Neural cell (in vitro differentiated cells): ENCODE results near the gene POU2F3. TPM values are rescaled to one million over a fixed set of nuclear protein-coding genes. Genes with fewer than 3 reads are reported as not detected.

Experiments
- H2AFZ ChIP-seq: fragments of 200-600, 300-800 bp; sonication (generic), shearing (Covaris generic); 2 replicates; pipeline ENCODE4 v1.6.0; 2014; ENCODE audit warnings: low read depth, mild to moderate bottlenecking, antibody characterized with exemption, low read length, moderate library complexity
- H3F3A ChIP-seq: fragments of 200-600 bp; shearing (Covaris generic); 2 replicates; pipeline ENCODE4 v1.6.1; 2016; ENCODE audit warnings: mild to moderate bottlenecking, moderate library complexity, mixed read lengths, antibody characterized with exemption, low read length; ENCODE audit not compliant: insufficient read depth, poor library complexity, severe bottlenecking
- H3K27ac ChIP-seq: fragments of 200-600, 300-800 bp; sonication (generic), shearing (Covaris generic); 2 replicates; pipeline ENCODE4 v1.5.1; 2014; ENCODE audit warnings: mild to moderate bottlenecking, low read length, moderate library complexity
- H3K27me3 ChIP-seq: fragments of 300-800, 200-600 bp; sonication (generic), shearing (Covaris generic); 2 replicates; pipeline ENCODE4 v1.6.0; 2014; ENCODE audit warnings: mild to moderate bottlenecking, low read depth, low read length, moderate library complexity; ENCODE audit not compliant: insufficient read depth
- H3K36me3 ChIP-seq: fragments of 300-800, 200-600 bp; sonication (generic), shearing (Covaris generic); 2 replicates; pipeline ENCODE4 v1.5.1; 2014; ENCODE audit warnings: mild to moderate bottlenecking, antibody characterized with exemption, low read length, moderate library complexity; ENCODE audit not compliant: insufficient read depth
- H3K4me2 ChIP-seq: fragments of 300-800, 200-600 bp; sonication (generic), shearing (Covaris generic); 2 replicates; pipeline ENCODE4 v1.6.0; 2014; ENCODE audit warnings: mild to moderate bottlenecking, low read length
- H3K4me3 ChIP-seq: fragments of 300-800, 200-600 bp; sonication (generic), shearing (Covaris generic); 2 replicates; pipeline ENCODE4 v1.5.1; 2014; ENCODE audit warnings: mild to moderate bottlenecking, low read length, moderate library complexity
- H3K79me2 ChIP-seq: fragments of 200-600 bp; shearing (Covaris generic); replicated peaks from 2 replicates; pipeline ENCODE4 v1.6.0; 2014; ENCODE audit warnings: mild to moderate bottlenecking, low read length, moderate library complexity; ENCODE audit not compliant: insufficient read depth
- H3K9ac ChIP-seq: fragments of 300-800, 200-600 bp; sonication (generic), shearing (Covaris generic); 2 replicates; pipeline ENCODE4 v1.6.1; 2016; ENCODE audit warnings: mild to moderate bottlenecking, low read length, mixed read lengths
- H3K9me2 ChIP-seq: fragments of 200-600 bp; shearing (Covaris generic); 2 replicates; pipeline ENCODE4 v1.6.1; 2016; ENCODE audit warnings: mild to moderate bottlenecking, low read length, mixed read lengths; ENCODE audit not compliant: insufficient read depth
- H3K9me3 ChIP-seq: fragments of 200-600, 300-800 bp; sonication (generic), shearing (Covaris generic); 2 replicates; pipeline ENCODE4 v1.6.1; 2016; ENCODE audit warnings: mild to moderate bottlenecking, mixed run types, low read length, moderate library complexity, mixed read lengths
- H4K20me1 ChIP-seq: fragments of 200-600 bp; shearing (Covaris generic); 2 replicates; pipeline ENCODE4 v1.6.1; 2016; ENCODE audit warnings: mild to moderate bottlenecking, mixed run types; ENCODE audit not compliant: insufficient read depth
- EP300 ChIP-seq: fragments of 450-650 bp; conservative IDR thresholded peaks from 2 replicates; pipeline ENCODE4 v1.6.1; 2014; ENCODE audit warnings: antibody characterized with exemption, mild to moderate bottlenecking, moderate library complexity; ENCODE audit not compliant: poor library complexity, severe bottlenecking
- EZH2 ChIP-seq: fragments of 200-600, 300-800 bp; shearing (Covaris generic), sonication (generic); IDR thresholded peaks from 2 replicates; pipeline ENCODE4 v1.6.1; 2014; ENCODE audit warnings: antibody characterized with exemption, low read length, borderline replicate concordance, mild to moderate bottlenecking; ENCODE audit not compliant: insufficient read depth, poor library complexity, severe bottlenecking
- MXI1 ChIP-seq: fragments of 450-650 bp; conservative IDR thresholded peaks from 2 replicates; pipeline ENCODE4 v1.6.1; 2014; ENCODE audit warnings: antibody characterized with exemption, mild to moderate bottlenecking; ENCODE audit not compliant: poor library complexity, severe bottlenecking
- POLR2AphosphoS5 ChIP-seq: IDR thresholded peaks from 2 replicates; pipeline ENCODE4 v1.6.1; 2012
- RAD21 ChIP-seq: fragments of 450-650 bp; conservative IDR thresholded peaks from 2 replicates; pipeline ENCODE4 v1.6.1; 2014; ENCODE audit warnings: antibody characterized with exemption, mild to moderate bottlenecking, moderate library complexity
- SMC3 ChIP-seq: fragments of 450-650 bp; conservative IDR thresholded peaks from 2 replicates; pipeline ENCODE4 v1.6.1; 2014; ENCODE audit warnings: antibody characterized with exemption, mild to moderate bottlenecking, moderate library complexity; ENCODE audit not compliant: poor library complexity
- TAF1 ChIP-seq: IDR thresholded peaks from 2 replicates; pipeline ENCODE4 v1.6.1; 2012; ENCODE audit warnings: low read depth
- polyA plus RNA-seq: library from polyadenylated mRNA; depleted of rRNA; stranded (reverse); fragments of >200 nt; gene quantifications from 2 replicates; pipeline ENCODE4 v1.2.3, GENCODE V29; 2014
- TF ChIP-seq, protein P1 (sequence below): IDR thresholded peaks from 2 replicates; pipeline ENCODE4 v1.6.1; 2012; ENCODE audit warnings: borderline replicate concordance
- TF ChIP-seq, protein P2 (sequence below): fragments of 450-650 bp; IDR thresholded peaks from 2 replicates; pipeline ENCODE4 v1.5.1; 2014; ENCODE audit warnings: antibody characterized with exemption, mild to moderate bottlenecking, moderate library complexity; ENCODE audit not compliant: poor library complexity, severe bottlenecking

Gene POU2F3
- polyA plus RNA-seq, 1 donor from 2014 or later = not detected

- no peak overlapping the region for H2AFZ ChIP-seq
- no peaks in the 10 kb centered on the region for H3K79me2 ChIP-seq
- peak overlapping the region; percentile 44 for H3K4me3 ChIP-seq
- peak overlapping the region; percentile 7 for H3K9ac ChIP-seq
- H3K27ac ChIP-seq = peak overlapping the region; percentile 31
- no peak for TF ChIP-seq EZH2
- TF ChIP-seq TAF1 = no peak
- peak; percentile 32 for TF ChIP-seq POLR2AphosphoS5
- peak; percentile 24 for TF ChIP-seq EP300
- no peak for TF ChIP-seq SMC3
- TF ChIP-seq, protein P1, sequence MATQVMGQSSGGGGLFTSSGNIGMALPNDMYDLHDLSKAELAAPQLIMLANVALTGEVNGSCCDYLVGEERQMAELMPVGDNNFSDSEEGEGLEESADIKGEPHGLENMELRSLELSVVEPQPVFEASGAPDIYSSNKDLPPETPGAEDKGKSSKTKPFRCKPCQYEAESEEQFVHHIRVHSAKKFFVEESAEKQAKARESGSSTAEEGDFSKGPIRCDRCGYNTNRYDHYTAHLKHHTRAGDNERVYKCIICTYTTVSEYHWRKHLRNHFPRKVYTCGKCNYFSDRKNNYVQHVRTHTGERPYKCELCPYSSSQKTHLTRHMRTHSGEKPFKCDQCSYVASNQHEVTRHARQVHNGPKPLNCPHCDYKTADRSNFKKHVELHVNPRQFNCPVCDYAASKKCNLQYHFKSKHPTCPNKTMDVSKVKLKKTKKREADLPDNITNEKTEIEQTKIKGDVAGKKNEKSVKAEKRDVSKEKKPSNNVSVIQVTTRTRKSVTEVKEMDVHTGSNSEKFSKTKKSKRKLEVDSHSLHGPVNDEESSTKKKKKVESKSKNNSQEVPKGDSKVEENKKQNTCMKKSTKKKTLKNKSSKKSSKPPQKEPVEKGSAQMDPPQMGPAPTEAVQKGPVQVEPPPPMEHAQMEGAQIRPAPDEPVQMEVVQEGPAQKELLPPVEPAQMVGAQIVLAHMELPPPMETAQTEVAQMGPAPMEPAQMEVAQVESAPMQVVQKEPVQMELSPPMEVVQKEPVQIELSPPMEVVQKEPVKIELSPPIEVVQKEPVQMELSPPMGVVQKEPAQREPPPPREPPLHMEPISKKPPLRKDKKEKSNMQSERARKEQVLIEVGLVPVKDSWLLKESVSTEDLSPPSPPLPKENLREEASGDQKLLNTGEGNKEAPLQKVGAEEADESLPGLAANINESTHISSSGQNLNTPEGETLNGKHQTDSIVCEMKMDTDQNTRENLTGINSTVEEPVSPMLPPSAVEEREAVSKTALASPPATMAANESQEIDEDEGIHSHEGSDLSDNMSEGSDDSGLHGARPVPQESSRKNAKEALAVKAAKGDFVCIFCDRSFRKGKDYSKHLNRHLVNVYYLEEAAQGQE = no peak
- TF ChIP-seq RAD21 = no peak
- no peaks in the 10 kb centered on the region for H3K9me2 ChIP-seq
- peak overlapping the region; percentile 50 for H3K4me2 ChIP-seq
- no peaks in the 10 kb centered on the region for H4K20me1 ChIP-seq
- H3K36me3 ChIP-seq = no peaks in the 10 kb centered on the region
- no peaks in the 10 kb centered on the region for H3K27me3 ChIP-seq
- H3K9me3 ChIP-seq = no peaks in the 10 kb centered on the region
- H3F3A ChIP-seq = no peaks in the 10 kb centered on the region
These were observed 44.2 kb upstream of the POU2F3 start for GRCh38 chr11:120195601-120196320.

DNA sequence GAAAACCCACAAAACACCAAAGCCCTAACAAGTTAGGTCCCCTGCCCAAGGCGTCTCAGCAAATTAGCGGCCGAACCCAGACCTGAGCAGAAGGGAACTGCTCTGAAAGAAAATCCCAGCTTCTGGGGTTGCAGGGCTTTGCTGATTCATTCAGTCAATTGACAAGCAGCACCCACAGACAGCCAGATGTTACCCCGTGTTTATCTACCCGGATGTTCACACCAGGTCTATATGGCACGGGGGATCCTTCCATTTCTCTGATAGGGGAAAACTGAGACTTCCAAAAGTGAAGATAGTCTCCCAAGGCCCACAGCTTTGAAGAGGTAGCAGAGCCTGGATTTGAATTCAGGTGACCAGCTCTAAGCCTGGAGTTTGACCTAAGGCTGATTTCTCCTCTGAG, 43.1 kb upstream of the POU2F3 start:
- H3K9ac ChIP-seq = no peak overlapping the region
- TF ChIP-seq EZH2 (no peak), TAF1 (no peak), EP300 (no peak), RAD21 (no peak), SMC3 (no peak), MXI1 (no peak), POLR2AphosphoS5 (no peak)
- TF ChIP-seq, protein P2, sequence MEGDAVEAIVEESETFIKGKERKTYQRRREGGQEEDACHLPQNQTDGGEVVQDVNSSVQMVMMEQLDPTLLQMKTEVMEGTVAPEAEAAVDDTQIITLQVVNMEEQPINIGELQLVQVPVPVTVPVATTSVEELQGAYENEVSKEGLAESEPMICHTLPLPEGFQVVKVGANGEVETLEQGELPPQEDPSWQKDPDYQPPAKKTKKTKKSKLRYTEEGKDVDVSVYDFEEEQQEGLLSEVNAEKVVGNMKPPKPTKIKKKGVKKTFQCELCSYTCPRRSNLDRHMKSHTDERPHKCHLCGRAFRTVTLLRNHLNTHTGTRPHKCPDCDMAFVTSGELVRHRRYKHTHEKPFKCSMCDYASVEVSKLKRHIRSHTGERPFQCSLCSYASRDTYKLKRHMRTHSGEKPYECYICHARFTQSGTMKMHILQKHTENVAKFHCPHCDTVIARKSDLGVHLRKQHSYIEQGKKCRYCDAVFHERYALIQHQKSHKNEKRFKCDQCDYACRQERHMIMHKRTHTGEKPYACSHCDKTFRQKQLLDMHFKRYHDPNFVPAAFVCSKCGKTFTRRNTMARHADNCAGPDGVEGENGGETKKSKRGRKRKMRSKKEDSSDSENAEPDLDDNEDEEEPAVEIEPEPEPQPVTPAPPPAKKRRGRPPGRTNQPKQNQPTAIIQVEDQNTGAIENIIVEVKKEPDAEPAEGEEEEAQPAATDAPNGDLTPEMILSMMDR = no peak
- TF ChIP-seq, protein P1 = no peak
- H2AFZ ChIP-seq = no peak overlapping the region
- no peaks in the 10 kb centered on the region for H3K9me3 ChIP-seq
- H3K4me3 ChIP-seq = no peak overlapping the region
- H3K27ac ChIP-seq = no peak overlapping the region
- no peaks in the 10 kb centered on the region for H3K27me3 ChIP-seq
- H4K20me1 ChIP-seq = no peaks in the 10 kb centered on the region
- H3K79me2 ChIP-seq = no peaks in the 10 kb centered on the region
- no peaks in the 10 kb centered on the region for H3K36me3 ChIP-seq
- H3K4me2 ChIP-seq = no peak overlapping the region
- H3K9me2 ChIP-seq = no peaks in the 10 kb centered on the region
- H3F3A ChIP-seq = no peaks in the 10 kb centered on the region
